Astrocyte (in vitro differentiated cells and primary cell): ENCODE data around the gene FBXO7. TPM values are rescaled to one million over a fixed set of nuclear protein-coding genes. Genes with fewer than 3 reads are reported as not detected.

Source experiments
- DNase-seq: peaks from one replicate; pipeline ENCODE4 v3.0.0-alpha.2; 2010; ENCODE audit warnings: low read depth
- FAIRE-seq: peaks from 2 replicates; lab custom pipeline; 2011; peaks lifted over from hg19 to GRCh38; lab: Jason Lieb, UNC
- H2AFZ ChIP-seq: 2 replicates; pipeline ENCODE4 v1.6.0; 2012; ENCODE audit warnings: low read depth, low read length, inconsistent platforms
- H3K27ac ChIP-seq: 2 replicates; pipeline ENCODE4 v1.5.1; 2011; ENCODE audit warnings: low read depth, low read length, inconsistent platforms
- H3K27me3 ChIP-seq: 2 replicates; pipeline ENCODE4 v1.6.0; 2011; ENCODE audit warnings: low read length, inconsistent platforms; ENCODE audit not compliant: insufficient read depth
- H3K36me3 ChIP-seq: 2 replicates; pipeline ENCODE4 v1.5.1; 2011; ENCODE audit warnings: low read length, inconsistent platforms; ENCODE audit not compliant: insufficient read depth
- H3K4me1 ChIP-seq: 2 replicates; pipeline ENCODE4 v1.5.1; 2011; ENCODE audit warnings: low read length, inconsistent platforms; ENCODE audit not compliant: insufficient read depth
- H3K4me2 ChIP-seq: 2 replicates; pipeline ENCODE4 v1.6.0; 2012; ENCODE audit warnings: low read length, inconsistent platforms
- H3K4me3 ChIP-seq: 2 replicates; pipeline ENCODE4 v1.5.1; 2011; ENCODE audit warnings: low read depth, mild to moderate bottlenecking, low read length, inconsistent platforms; ENCODE audit not compliant: insufficient read depth
- H3K79me2 ChIP-seq: 2 replicates; pipeline ENCODE4 v1.6.0; 2012; ENCODE audit warnings: mild to moderate bottlenecking, low read length, inconsistent platforms; ENCODE audit not compliant: insufficient read depth
- H3K9ac ChIP-seq: 2 replicates; pipeline ENCODE4 v1.6.0; 2012; ENCODE audit warnings: mild to moderate bottlenecking, low read length, inconsistent platforms
- H3K9me3 ChIP-seq: 2 replicates; pipeline ENCODE4 v1.5.1; 2012; ENCODE audit warnings: low read depth, mild to moderate bottlenecking, low read length, inconsistent platforms; ENCODE audit not compliant: insufficient read depth
- H4K20me1 ChIP-seq: 2 replicates; pipeline ENCODE4 v1.6.0; 2012; ENCODE audit warnings: low read length, inconsistent platforms; ENCODE audit not compliant: insufficient read depth
- H3K27ac Mint-ChIP-seq: one replicate; pipeline ENCODE4 v1.8.0; 2021; ENCODE audit warnings: mild to moderate bottlenecking, mixed read lengths; ENCODE audit not compliant: unreplicated experiment
- H3K27me3 Mint-ChIP-seq: one replicate; pipeline ENCODE4 v1.8.0; 2021; ENCODE audit warnings: low read depth, mixed read lengths; ENCODE audit not compliant: unreplicated experiment
- H3K36me3 Mint-ChIP-seq: one replicate; pipeline ENCODE4 v1.8.0; 2021; ENCODE audit warnings: low read depth, mixed read lengths; ENCODE audit not compliant: unreplicated experiment
- H3K4me1 Mint-ChIP-seq: one replicate; pipeline ENCODE4 v1.8.0; 2021; ENCODE audit warnings: low read depth, mixed read lengths; ENCODE audit not compliant: unreplicated experiment
- H3K4me3 Mint-ChIP-seq: one replicate; pipeline ENCODE4 v1.8.0; 2021; ENCODE audit warnings: mild to moderate bottlenecking, moderate library complexity, mixed read lengths; ENCODE audit not compliant: unreplicated experiment
- H3K9me3 Mint-ChIP-seq: one replicate; pipeline ENCODE4 v1.8.0; 2021; ENCODE audit warnings: mild to moderate bottlenecking, mixed read lengths; ENCODE audit not compliant: unreplicated experiment
- CTCF ChIP-seq: IDR thresholded peaks from 2 replicates; pipeline ENCODE4 v1.5.1; 2011; ENCODE audit warnings: low read depth, mild to moderate bottlenecking, inconsistent platforms, low read length, moderate library complexity; ENCODE audit not compliant: insufficient read depth
- EZH2 ChIP-seq: IDR thresholded peaks from 2 replicates; pipeline ENCODE4 v1.6.1; 2012; ENCODE audit warnings: mild to moderate bottlenecking, low read length, inconsistent platforms; ENCODE audit not compliant: insufficient read depth
- total RNA-seq: library from RNA; stranded (reverse); gene quantifications from 2 replicates; pipeline ENCODE4 v1.2.1, GENCODE V29; 2021

FBXO7 gene
- total RNA-seq, 1 donor from 2014 or later: 85.9 TPM

- Histone ChIP-seq H3K4me2 (no peak overlapping the region), H2AFZ (no peak overlapping the region), H4K20me1 (no peaks in the 10 kb centered on the region), H3K27me3 (peaks cover 6% of the 10 kb centered on the region), H3K27ac (no peak overlapping the region), H3K79me2 (no peaks in the 10 kb centered on the region), H3K4me1 (no peaks in the 10 kb centered on the region), H3K9me3 (no peaks in the 10 kb centered on the region), H3K9ac (no peak overlapping the region), H3K4me3 (no peak overlapping the region), H3K36me3 (no peaks in the 10 kb centered on the region)
- no peaks in the 10 kb centered on the region for H3K4me1 Mint-ChIP-seq
- no peak for DNase-seq
- H3K27ac Mint-ChIP-seq: no peak overlapping the region
- no peaks in the 10 kb centered on the region for H3K9me3 Mint-ChIP-seq
- no peak overlapping the region for H3K4me3 Mint-ChIP-seq
- H3K27me3 Mint-ChIP-seq: peaks cover 32% of the 10 kb centered on the region
- H3K36me3 Mint-ChIP-seq: no peaks in the 10 kb centered on the region
- no peak for FAIRE-seq
- TF ChIP-seq CTCF: no peak
- no peak for TF ChIP-seq EZH2
Observed at GRCh38 chr22:32448980-32449379, 25.6 kb upstream of the FBXO7 start.

GRCh38 chr22:32457031-32457430, 17.6 kb upstream of the FBXO7 start:
- H3K4me2 ChIP-seq: no peak overlapping the region
- Mint-ChIP-seq H3K27me3 (peaks cover 68% of the 10 kb centered on the region), H3K9me3 (no peaks in the 10 kb centered on the region), H3K4me1 (no peaks in the 10 kb centered on the region), H3K36me3 (no peaks in the 10 kb centered on the region), H3K4me3 (no peak overlapping the region), H3K27ac (no peak overlapping the region)
- peaks cover 2% of the 10 kb centered on the region for H3K9me3 ChIP-seq
- H2AFZ ChIP-seq: no peak overlapping the region
- no peaks in the 10 kb centered on the region for H4K20me1 ChIP-seq
- no peak overlapping the region for H3K27ac ChIP-seq
- H3K4me3 ChIP-seq: no peak overlapping the region
- no peaks in the 10 kb centered on the region for H3K36me3 ChIP-seq
- FAIRE-seq: no peak
- DNase-seq: no peak
- H3K79me2 ChIP-seq: no peaks in the 10 kb centered on the region
- peaks cover 18% of the 10 kb centered on the region for H3K27me3 ChIP-seq
- no peak for TF ChIP-seq CTCF
- no peak for TF ChIP-seq EZH2
- no peaks in the 10 kb centered on the region for H3K4me1 ChIP-seq
- H3K9ac ChIP-seq: no peak overlapping the region

GRCh38 chr22:32462452-32462851, 12.2 kb upstream of the FBXO7 start:
- Mint-ChIP-seq H3K27me3 (peaks cover 63% of the 10 kb centered on the region), H3K27ac (no peak overlapping the region), H3K36me3 (no peaks in the 10 kb centered on the region), H3K9me3 (no peaks in the 10 kb centered on the region), H3K4me1 (peaks cover 8% of the 10 kb centered on the region), H3K4me3 (no peak overlapping the region)
- H3K36me3 ChIP-seq: no peaks in the 10 kb centered on the region
- DNase-seq (no peak), FAIRE-seq (no peak)
- H3K9ac ChIP-seq: no peak overlapping the region
- H3K27me3 ChIP-seq: peaks cover 18% of the 10 kb centered on the region
- no peak overlapping the region for H3K27ac ChIP-seq
- no peak for TF ChIP-seq CTCF
- no peak for TF ChIP-seq EZH2
- H3K4me3 ChIP-seq: no peak overlapping the region
- peaks cover 2% of the 10 kb centered on the region for H3K9me3 ChIP-seq
- no peaks in the 10 kb centered on the region for H4K20me1 ChIP-seq
- H2AFZ ChIP-seq: no peak overlapping the region
- no peaks in the 10 kb centered on the region for H3K4me1 ChIP-seq
- no peak overlapping the region for H3K4me2 ChIP-seq
- no peaks in the 10 kb centered on the region for H3K79me2 ChIP-seq
